Mammary epithelial cell (primary cell): ENCODE results near the gene CADM2.

Experiments
- EZH2 ChIP-seq: IDR thresholded peaks from 2 replicates; pipeline ENCODE4 v1.6.1; 2012; ENCODE audit warnings: low read length, inconsistent platforms, borderline replicate concordance
- TF ChIP-seq, protein P1 (sequence below), 2 donors: IDR thresholded peaks in 1 of 2; conservative IDR thresholded peaks in 1 of 2; 2 replicates each; pipeline ENCODE4 v1.5.1; 2011 to 2012; ENCODE audit warnings: inconsistent platforms in 2 of 2, low read length in 2 of 2, mild to moderate bottlenecking in 2 of 2, control low read depth in 1 of 2, low read depth in 1 of 2; ENCODE audit not compliant: insufficient read depth in 1 of 2; ENCODE audit errors: extremely low read depth in 1 of 2

DNA sequence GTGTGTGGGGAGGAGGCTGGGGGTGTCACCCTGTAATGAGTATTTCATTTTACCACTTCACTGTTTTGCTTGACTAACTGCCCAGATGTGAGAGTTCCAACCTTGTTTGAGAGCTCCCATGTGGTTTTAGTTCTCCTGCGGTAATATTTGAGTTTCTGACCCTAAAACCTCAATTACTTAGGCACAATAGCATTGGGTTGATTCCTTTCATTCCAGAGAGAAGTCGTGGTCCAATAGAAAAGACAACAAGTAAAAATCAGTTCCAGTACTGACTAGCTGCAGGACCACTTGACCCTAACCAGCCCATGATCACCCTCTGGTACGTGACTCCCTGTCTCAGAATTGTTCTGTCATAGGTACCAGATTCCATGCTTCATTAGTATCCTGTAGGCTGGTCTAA is 630.4 kb downstream of the CADM2 start:
- TF ChIP-seq, protein P1, sequence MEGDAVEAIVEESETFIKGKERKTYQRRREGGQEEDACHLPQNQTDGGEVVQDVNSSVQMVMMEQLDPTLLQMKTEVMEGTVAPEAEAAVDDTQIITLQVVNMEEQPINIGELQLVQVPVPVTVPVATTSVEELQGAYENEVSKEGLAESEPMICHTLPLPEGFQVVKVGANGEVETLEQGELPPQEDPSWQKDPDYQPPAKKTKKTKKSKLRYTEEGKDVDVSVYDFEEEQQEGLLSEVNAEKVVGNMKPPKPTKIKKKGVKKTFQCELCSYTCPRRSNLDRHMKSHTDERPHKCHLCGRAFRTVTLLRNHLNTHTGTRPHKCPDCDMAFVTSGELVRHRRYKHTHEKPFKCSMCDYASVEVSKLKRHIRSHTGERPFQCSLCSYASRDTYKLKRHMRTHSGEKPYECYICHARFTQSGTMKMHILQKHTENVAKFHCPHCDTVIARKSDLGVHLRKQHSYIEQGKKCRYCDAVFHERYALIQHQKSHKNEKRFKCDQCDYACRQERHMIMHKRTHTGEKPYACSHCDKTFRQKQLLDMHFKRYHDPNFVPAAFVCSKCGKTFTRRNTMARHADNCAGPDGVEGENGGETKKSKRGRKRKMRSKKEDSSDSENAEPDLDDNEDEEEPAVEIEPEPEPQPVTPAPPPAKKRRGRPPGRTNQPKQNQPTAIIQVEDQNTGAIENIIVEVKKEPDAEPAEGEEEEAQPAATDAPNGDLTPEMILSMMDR (conservative IDR thresholded peaks at IDR 0.05 in 1 of 2, IDR thresholded peaks at IDR 0.05 in 1 of 2; ENCODE audit: extremely low read depth in 1 of 2, insufficient read depth in 1 of 2, low read depth in 1 of 2, low read length in 2 of 2), result no peak
- no peak for TF ChIP-seq EZH2
